Measurements from ENCODE around the gene DUOXA2.

The DUOXA2 gene

DNA sequence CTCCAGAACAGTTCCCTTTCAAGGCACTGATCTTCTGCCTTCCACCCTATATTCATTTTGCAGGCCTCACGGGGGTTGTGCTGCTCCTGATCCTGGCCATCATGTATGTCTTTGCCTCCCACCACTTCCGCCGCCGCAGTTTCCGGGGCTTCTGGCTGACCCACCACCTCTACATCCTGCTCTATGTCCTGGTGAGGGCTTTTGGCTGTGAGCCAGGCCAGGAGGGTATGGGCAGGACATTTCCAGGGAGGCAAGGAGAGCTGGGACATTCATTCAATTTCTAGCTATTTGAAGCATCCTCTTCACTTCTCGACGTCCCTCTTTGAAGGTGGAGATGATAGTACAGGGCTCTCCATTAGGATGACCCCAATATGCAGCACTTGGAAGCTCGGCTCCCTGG, 41.6 kb downstream of the DUOXA2 start:
- in situ Hi-C loops (cut with MboI; ENCODE audit: low sequenced_read_pairs): loop anchor here (25.0 kb wide), 1 partner anchor 257 kb away; a partner anchor contains a TSS

DNA sequence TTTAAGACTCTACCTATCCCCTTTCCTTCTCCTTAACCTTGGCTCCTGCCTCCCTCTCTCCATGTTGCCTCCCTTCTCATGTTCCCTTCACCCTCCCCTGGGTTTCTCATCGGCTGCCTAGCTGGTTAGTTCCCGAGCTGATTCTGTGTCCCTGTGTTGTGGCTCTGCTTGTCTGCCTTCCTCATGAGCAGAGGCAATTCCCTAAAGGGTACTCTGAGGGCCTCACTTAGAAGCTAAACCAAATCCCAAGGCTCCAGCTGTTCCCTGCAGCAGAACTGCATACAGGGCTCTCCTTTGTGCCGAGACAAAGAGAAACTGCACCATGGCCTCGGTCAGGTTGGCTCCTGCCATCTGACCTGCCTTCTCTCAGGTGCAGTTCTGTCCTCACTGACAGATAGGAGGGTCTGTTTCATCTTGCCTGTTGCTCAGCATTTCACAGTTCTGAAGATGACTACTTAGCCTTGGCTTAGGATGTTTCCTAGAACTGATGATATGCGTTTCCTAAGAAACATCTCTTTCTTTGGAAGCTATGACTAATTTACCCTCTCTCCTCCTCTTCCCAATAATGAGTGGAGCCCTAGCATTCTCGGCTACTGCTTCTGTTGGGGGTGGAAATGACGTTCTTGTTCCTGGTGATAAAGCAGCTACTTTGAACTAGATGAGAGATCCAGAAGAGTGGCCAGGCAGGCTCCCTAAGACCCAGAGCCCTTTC, 42.8 kb downstream of the DUOXA2 start:
- in situ Hi-C loops (cut with MboI; ENCODE audit: low sequenced_read_pairs): loop anchor here (25.0 kb wide), 1 partner anchor 255 kb away; a partner anchor contains a TSS

DNA sequence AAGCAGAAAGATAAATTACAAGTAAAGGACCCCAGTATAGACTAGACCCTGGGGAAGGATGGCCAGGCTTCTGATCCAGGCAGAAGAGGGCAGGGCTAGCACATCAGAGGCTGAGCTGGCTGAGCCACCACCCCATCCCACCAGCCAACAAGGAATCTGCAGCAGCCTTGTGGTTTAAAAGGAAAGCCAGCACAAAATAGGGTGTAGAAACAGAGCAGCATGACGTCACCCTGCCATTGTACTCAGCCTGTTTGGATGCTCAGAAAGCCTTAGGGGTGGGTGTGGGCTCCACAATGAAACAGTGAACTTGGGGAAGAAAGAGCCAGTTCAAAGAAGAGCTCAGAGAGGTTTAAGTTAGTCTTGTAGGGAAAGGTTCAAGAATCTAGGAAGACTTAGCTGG, 43.8 kb downstream of the DUOXA2 start:
- in situ Hi-C loops (cut with MboI; ENCODE audit: low sequenced_read_pairs): loop anchor here (25.0 kb wide), 1 partner anchor 254 kb away; a partner anchor contains a TSS

DNA sequence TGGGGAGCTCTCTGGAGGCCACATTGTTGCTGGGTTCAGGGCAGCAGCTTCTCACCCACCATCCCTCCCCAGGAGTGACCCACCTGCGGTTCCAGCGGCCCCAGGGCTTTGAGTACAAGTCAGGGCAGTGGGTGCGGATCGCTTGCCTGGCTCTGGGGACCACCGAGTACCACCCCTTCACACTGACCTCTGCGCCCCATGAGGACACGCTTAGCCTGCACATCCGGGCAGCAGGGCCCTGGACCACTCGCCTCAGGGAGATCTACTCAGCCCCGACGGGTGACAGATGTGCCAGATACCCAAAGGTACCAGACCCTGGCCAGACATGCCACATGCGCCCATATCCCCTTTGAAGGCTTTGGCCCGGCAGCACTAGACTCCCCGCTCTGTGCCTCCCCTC, 47.5 kb downstream of the DUOXA2 start:
- in situ Hi-C loops (cut with MboI; ENCODE audit: low sequenced_read_pairs): loop anchor here (25.0 kb wide), 1 partner anchor 251 kb away; a partner anchor contains a TSS

DNA sequence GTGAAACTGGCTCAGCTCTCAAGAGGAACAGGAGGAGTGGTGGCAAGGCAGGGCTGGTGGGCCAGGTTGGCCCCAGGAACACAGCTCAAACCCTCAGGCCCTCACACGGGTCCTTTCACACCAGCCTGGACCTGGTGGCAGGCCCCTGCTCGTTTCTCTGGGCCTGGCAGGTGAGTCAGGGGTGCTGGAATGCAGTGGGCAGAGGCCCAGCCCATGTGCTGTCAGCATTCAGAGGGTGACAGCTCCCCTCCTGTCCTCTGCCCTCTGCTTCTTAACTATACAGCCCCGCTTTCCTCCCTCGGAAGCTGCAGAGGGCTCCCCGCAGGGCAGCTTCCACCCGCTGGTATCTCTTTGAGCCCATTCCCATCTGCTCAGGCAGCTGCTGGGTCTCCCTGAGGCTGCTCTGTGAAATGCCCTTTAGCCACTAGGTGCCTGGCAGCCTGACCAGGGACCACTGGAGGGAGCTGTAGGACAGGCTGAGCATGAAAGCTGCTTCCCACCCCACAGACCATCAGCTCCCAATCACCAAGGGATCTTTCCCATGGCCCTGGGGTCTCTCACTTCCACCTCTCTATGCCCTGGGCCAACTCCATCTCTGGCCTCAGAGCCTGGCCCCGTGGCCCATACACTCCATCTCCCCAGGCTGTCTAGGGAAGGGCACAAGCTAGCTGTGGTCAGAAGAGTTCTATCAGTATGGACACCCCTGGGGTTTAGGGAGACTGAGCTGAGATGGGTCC, 48.8 kb downstream of the DUOXA2 start:
- in situ Hi-C loops (cut with MboI; ENCODE audit: low sequenced_read_pairs): loop anchor here (25.0 kb wide), 1 partner anchor 249 kb away; a partner anchor contains a TSS

DNA sequence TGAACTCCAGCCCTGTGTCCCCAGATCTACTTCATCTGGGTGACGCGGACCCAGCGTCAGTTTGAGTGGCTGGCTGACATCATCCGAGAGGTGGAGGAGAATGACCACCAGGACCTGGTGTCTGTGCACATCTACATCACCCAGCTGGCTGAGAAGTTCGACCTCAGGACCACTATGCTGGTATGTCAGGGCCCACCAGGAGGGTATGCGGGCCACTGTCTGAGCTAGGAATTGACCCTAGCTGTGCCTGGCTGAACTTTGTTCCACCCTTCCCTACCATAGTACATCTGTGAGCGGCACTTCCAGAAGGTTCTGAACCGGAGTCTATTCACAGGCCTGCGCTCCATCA, 49.4 kb downstream of the DUOXA2 start:
- in situ Hi-C loops (cut with MboI; ENCODE audit: low sequenced_read_pairs): loop anchor here (25.0 kb wide), 1 partner anchor 249 kb away; a partner anchor contains a TSS

DNA sequence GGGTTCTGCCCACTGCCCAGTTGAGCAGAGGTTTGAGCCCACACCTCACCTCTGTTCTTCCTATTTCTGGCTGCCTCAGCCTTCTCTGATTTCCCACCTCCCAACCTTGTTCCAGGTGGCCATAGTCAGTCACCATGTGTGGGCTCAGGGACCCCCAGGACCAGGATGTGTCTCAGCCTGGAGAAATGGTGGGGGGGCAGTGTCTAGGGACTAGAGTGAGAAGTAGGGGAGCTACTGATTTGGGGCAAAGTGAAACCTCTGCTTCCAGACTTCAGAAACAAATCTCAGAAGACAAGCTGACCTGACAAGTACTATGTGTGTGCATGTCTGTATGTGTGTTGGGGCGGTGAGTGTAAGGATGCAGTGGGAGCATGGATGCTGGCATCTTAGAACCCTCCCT, 50.8 kb downstream of the DUOXA2 start:
- in situ Hi-C loops (cut with MboI; ENCODE audit: low sequenced_read_pairs): loop anchor here (25.0 kb wide), 1 partner anchor 247 kb away; a partner anchor contains a TSS

DNA sequence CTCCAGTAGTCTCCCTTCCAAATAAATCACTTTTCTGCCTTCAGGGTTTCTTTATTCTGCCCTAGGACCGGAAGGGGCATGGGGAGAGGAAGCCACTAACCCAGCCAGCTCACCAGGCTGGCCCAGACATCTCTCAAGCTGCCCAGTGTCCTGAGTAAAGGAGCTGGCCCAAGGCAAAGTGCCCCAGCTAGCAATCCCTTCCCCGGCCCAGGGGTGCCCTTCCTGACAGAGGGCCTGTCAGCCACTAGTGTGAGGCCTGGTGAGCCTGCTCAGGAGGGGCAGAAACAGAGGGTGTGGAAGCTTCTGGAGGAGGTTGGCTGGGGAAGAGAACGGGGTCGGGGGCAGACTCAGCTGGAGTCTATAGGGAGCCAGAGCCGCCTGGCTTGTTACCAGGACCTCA, 51.4 kb downstream of the DUOXA2 start:
- in situ Hi-C loops (cut with MboI; ENCODE audit: low sequenced_read_pairs): loop anchor here (25.0 kb wide), 1 partner anchor 247 kb away; a partner anchor contains a TSS

DNA sequence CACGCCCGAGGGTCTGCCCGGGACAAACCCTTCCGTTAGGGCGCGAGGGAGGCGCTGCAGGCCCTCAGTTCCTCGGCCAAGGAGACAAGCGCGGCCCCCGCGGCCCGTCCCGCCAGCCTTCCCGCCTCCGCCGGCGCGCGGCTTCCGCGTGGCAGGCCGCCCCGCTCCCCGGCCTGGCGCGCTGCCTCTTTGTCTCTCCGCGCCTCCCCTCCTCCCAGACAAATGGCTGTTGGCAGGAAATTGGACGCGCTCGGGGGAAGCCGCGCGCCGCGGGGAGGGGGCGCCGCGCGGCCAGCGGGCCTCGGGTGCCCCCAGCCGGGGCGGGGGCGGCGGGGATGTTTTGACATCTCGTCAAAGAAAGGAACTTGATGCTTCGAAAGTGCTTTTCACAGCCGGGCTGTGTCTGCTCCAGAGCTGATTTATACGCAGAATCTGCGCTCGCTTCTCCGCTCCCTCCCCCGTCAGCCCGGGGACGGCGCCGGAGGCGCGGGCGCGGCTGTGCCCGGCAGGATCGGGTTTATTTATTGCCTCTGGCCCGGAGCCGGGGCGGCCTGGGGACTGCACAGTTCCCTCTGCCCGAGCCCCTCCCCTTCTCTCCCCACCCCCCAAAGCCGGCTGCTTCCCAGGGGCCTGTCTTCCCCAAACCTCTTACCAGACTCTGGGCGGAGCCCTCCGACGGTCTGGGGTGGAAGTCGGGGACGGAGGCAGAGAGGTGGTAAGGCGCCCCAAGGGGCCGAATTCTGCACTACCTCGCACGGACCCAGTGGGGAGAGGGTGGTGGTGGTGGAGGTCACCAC, 52.9 kb downstream of the DUOXA2 start:
- in situ Hi-C loops (cut with MboI; ENCODE audit: low sequenced_read_pairs): loop anchor here (25.0 kb wide), 1 partner anchor 245 kb away; a partner anchor contains a TSS

DNA sequence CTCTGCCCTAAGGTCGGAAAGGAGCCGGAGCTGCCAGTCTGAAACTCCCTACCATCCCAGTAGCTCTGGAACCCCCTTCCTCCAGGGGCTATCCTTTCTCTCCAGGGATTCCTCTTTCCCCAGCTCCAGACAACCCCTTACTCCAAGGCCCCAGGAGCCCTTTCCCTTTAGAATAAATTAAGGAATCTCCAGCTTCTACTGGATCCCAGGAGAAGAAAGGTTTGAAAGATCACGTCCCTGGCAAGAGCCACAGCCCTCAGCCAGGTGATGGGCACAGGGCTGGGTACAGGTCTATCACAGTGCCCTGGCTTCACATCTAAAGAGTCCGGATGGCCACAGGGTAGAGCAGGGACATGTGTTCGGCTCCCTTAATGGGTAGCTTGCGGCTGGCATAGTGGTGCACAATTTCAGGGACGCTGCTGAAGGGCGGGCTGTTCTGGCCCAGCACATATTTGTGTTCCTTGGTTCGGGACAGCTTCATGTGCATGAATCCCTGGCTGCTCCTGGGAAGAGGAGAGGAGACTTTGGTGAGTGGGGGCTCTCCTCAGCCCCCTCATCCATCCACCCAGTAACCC, 53.6 kb downstream of the DUOXA2 start:
- in situ Hi-C loops (cut with MboI; ENCODE audit: low sequenced_read_pairs): loop anchor here (25.0 kb wide), 1 partner anchor 245 kb away; a partner anchor contains a TSS
